Activated B cell treated with CpG ODN at 0.5 μM for 24 hours (primary cell): Measurements from ENCODE around the gene NKX6-2. TPM values are rescaled to one million over a fixed set of nuclear protein-coding genes. Genes with fewer than 3 reads are reported as not detected.

Source experiments
- ATAC-seq: fragments of 200-7000 bp; cut with Tn5 transposase; one replicate; pipeline ENCODE4 v1.10.0; 2021; ENCODE audit warnings: low read depth, mild to moderate bottlenecking, moderate library complexity
- CTCF ChIA-PET: fragments of 350-600 bp; sonication (Branson Sonifier 250); formaldehyde crosslinking; loops from one replicate; lab custom pipeline; 2021; ENCODE audit warnings: antibody characterized with exemption; lab: Charles Lee
- POLR2A ChIA-PET: fragments of 350-600 bp; sonication (Branson Sonifier 250); formaldehyde crosslinking; loops from one replicate; lab custom pipeline; 2021; ENCODE audit warnings: antibody characterized with exemption; lab: Charles Lee
- DNase-seq: peaks from one replicate; pipeline ENCODE4 v3.0.0; 2022
- H3K27ac Mint-ChIP-seq: one replicate; pipeline ENCODE4 v1.8.0; 2020; ENCODE audit warnings: mixed read lengths
- H3K27me3 Mint-ChIP-seq: one replicate; pipeline ENCODE4 v1.8.0; 2021; ENCODE audit warnings: mixed read lengths
- H3K36me3 Mint-ChIP-seq: one replicate; pipeline ENCODE4 v1.8.0; 2021; ENCODE audit warnings: low read depth, mixed read lengths
- H3K4me1 Mint-ChIP-seq: one replicate; pipeline ENCODE4 v1.8.0; 2021; ENCODE audit warnings: mixed read lengths
- H3K4me3 Mint-ChIP-seq: one replicate; pipeline ENCODE4 v1.8.0; 2020; ENCODE audit warnings: mild to moderate bottlenecking, mixed read lengths
- H3K9me3 Mint-ChIP-seq: one replicate; pipeline ENCODE4 v1.8.0; 2020; ENCODE audit warnings: mixed read lengths
- intact Hi-C: fragments of 100-400 bp; cut with micrococcal nuclease; formaldehyde crosslinking; loops from one replicate; pipeline ENCODE4 v1.15.1; 2024
- total RNA-seq: library from RNA; stranded (reverse); gene quantifications from 2 replicates; pipeline ENCODE4 v1.2.3, GENCODE V29; 2022
- TF ChIP-seq, protein P1 (sequence below): fragments of 200-600 bp; IDR thresholded peaks from one replicate; pipeline ENCODE4 v1.8.0; 2022; ENCODE audit warnings: antibody characterized with exemption, mild to moderate bottlenecking

NKX6-2 gene
- total RNA-seq, 1 donor from 2014 or later: not detected

DNA sequence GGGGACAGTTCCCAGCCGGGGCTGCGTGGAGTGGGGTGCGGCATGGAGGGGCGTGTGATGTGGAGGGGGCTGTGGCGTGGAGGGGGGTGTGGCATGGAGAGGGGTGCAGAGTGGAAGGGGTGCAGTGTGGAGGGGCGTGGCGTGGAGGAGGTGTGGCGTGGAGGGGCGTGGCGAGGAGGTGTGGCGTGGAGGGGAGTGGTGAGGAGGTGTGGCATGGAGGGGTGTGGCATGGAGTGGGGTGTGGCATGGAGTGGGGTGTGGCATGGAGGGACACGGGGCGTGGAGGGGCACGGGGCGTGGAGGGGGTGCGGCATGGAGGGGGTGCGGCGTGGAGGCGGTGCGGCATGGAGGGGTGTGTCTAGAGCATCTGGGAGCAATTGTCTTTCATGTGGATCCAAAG lies 33.6 kb downstream of the NKX6-2 start:
- intact Hi-C loops: no loop called here
- H3K27me3 Mint-ChIP-seq: no peaks in the 10 kb centered on the region
- ATAC-seq (no peak), DNase-seq (no peak)
- POLR2A ChIA-PET: no interaction called here
- H3K36me3 Mint-ChIP-seq: peaks cover 69% of the 10 kb centered on the region
- H3K27ac Mint-ChIP-seq: no peak overlapping the region
- no peaks in the 10 kb centered on the region for H3K9me3 Mint-ChIP-seq
- TF ChIP-seq, protein P1, sequence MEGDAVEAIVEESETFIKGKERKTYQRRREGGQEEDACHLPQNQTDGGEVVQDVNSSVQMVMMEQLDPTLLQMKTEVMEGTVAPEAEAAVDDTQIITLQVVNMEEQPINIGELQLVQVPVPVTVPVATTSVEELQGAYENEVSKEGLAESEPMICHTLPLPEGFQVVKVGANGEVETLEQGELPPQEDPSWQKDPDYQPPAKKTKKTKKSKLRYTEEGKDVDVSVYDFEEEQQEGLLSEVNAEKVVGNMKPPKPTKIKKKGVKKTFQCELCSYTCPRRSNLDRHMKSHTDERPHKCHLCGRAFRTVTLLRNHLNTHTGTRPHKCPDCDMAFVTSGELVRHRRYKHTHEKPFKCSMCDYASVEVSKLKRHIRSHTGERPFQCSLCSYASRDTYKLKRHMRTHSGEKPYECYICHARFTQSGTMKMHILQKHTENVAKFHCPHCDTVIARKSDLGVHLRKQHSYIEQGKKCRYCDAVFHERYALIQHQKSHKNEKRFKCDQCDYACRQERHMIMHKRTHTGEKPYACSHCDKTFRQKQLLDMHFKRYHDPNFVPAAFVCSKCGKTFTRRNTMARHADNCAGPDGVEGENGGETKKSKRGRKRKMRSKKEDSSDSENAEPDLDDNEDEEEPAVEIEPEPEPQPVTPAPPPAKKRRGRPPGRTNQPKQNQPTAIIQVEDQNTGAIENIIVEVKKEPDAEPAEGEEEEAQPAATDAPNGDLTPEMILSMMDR: no peak
- CTCF ChIA-PET: no interaction called here
- no peak overlapping the region for H3K4me3 Mint-ChIP-seq
- H3K4me1 Mint-ChIP-seq: no peaks in the 10 kb centered on the region

- Mint-ChIP-seq H3K4me3 (no peak overlapping the region), H3K27me3 (no peaks in the 10 kb centered on the region), H3K4me1 (no peaks in the 10 kb centered on the region), H3K27ac (no peak overlapping the region), H3K36me3 (peaks cover 57% of the 10 kb centered on the region), H3K9me3 (no peaks in the 10 kb centered on the region)
- POLR2A ChIA-PET: no interaction called here
- intact Hi-C loops: no loop called here
- DNase-seq: no peak
- TF ChIP-seq, protein P1: no peak
- ATAC-seq: no peak
- CTCF ChIA-PET: no interaction called here
Measured at GRCh38 chr10:132750936-132751335, 35.0 kb downstream of the NKX6-2 start.

DNA sequence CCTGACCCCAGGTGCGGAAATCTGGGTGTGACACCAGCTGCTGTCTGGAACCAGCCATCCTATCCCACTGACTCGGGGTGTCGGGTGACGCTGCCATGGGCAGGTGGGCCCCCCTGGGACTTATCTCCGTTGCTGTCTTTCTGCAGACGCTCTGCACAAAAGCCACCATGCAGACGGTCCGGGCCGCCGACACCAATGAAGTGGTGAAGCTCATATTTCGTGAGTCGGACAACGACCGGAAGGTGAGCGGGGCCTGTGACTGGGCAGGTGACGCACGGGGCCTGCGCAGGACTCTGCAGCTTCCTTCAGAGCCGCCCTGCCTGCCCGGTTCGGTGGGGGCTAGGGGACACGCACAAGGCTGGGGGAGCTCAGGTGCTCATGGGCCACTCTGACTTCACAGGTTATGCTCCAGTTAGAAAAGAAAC lies 36.6 kb downstream of the NKX6-2 start:
- DNase-seq: no peak
- TF ChIP-seq, protein P1: no peak
- no peak overlapping the region for H3K4me3 Mint-ChIP-seq
- no peaks in the 10 kb centered on the region for H3K27me3 Mint-ChIP-seq
- no peaks in the 10 kb centered on the region for H3K9me3 Mint-ChIP-seq
- intact Hi-C loops: no loop called here
- H3K27ac Mint-ChIP-seq: no peak overlapping the region
- ChIA-PET POLR2A (no interaction called here), CTCF (no interaction called here)
- peaks cover 46% of the 10 kb centered on the region for H3K36me3 Mint-ChIP-seq
- H3K4me1 Mint-ChIP-seq: no peaks in the 10 kb centered on the region
- ATAC-seq: no peak

GRCh38 chr10:132748545-132749370 lies 37.2 kb downstream of the NKX6-2 start:
- POLR2A ChIA-PET: no interaction called here
- Mint-ChIP-seq H3K36me3 (peaks cover 46% of the 10 kb centered on the region), H3K9me3 (no peaks in the 10 kb centered on the region), H3K4me3 (no peak overlapping the region), H3K27me3 (no peaks in the 10 kb centered on the region), H3K27ac (no peak overlapping the region), H3K4me1 (no peaks in the 10 kb centered on the region)
- ATAC-seq (no peak), DNase-seq (no peak)
- CTCF ChIA-PET: no interaction called here
- TF ChIP-seq, protein P1: no peak
- intact Hi-C loops: no loop called here

- no peaks in the 10 kb centered on the region for H3K9me3 Mint-ChIP-seq
- intact Hi-C loops: no loop called here
- ChIA-PET CTCF (no interaction called here), POLR2A (no interaction called here)
- H3K4me1 Mint-ChIP-seq: no peaks in the 10 kb centered on the region
- TF ChIP-seq, protein P1: no peak
- no peaks in the 10 kb centered on the region for H3K27me3 Mint-ChIP-seq
- no peak overlapping the region for H3K4me3 Mint-ChIP-seq
- peaks cover 45% of the 10 kb centered on the region for H3K36me3 Mint-ChIP-seq
- ATAC-seq: no peak
- DNase-seq: no peak
- no peak overlapping the region for H3K27ac Mint-ChIP-seq
Measured at GRCh38 chr10:132748135-132748534, 37.8 kb downstream of the NKX6-2 start.
